SK-N-MC (cell line): ENCODE data around the gene NEU1.
"Not testable (repeated sequence)": the region's sequence is repeated elsewhere in the genome, so short reads cannot be mapped to it uniquely, and the experiment has no call there.

Experiments used
- EZH2 ChIP-seq: fragments of 200-600 bp; sonication (generic); IDR thresholded peaks from one replicate; pipeline ENCODE4 v1.6.1; 2017; ENCODE audit warnings: antibody characterized with exemption
- FOXP2 ChIP-seq: optimal IDR thresholded peaks from 2 replicates; pipeline ENCODE3; 2011; ENCODE audit warnings: mild to moderate bottlenecking, moderate library complexity; ENCODE audit not compliant: insufficient read depth; ENCODE audit errors: extremely low read length, control extremely low read depth
- POLR2AphosphoS5 ChIP-seq: IDR thresholded peaks from 2 replicates; pipeline ENCODE4 v1.6.1; 2012; ENCODE audit warnings: mild to moderate bottlenecking, low read depth, low read length, borderline replicate concordance

- not testable (repeated sequence) for TF ChIP-seq POLR2AphosphoS5, EZH2, FOXP2
Measured at GRCh38 chr6:31909298-31909697, 46.7 kb upstream of the NEU1 start.
